ENCODE data around the gene KRT38. TPM values are rescaled to one million over a fixed set of nuclear protein-coding genes. Genes with fewer than 3 reads are reported as not detected.
A peak's percentile ranks its signal among the peaks of the same experiment; 100 is the strongest.

The KRT38 gene
- total RNA-seq, 1 experiment from 2014 or later = not detected

GRCh38 chr17:41421617-41422016 lies 19.2 kb downstream of the KRT38 start:
- ChIA-PET POLR2A (ENCODE audit: unreplicated experiment) (no interaction called here), CTCF (no interaction called here)
- Histone ChIP-seq H3K4me2 (ENCODE audit: low read length) (no peak overlapping the region), H3K9ac (ENCODE audit: low read length) (no peak overlapping the region), H3K9me3 (ENCODE audit: low read length) (no peaks in the 10 kb centered on the region), H3F3A (ENCODE audit: low read length, unreplicated experiment) (no peaks in the 10 kb centered on the region), H4K20me1 (ENCODE audit: low read length) (no peaks in the 10 kb centered on the region), H3K27me3 (ENCODE audit: low read length) (no peaks in the 10 kb centered on the region), H3K4me1 (ENCODE audit: insufficient read depth, low read length) (peaks cover 50% of the 10 kb centered on the region), H3K9me2 (replicated peaks; ENCODE audit: low read length) (no peaks in the 10 kb centered on the region), H3K4me3 (ENCODE audit: low read length) (no peak overlapping the region), H3K79me2 (ENCODE audit: low read length) (no peaks in the 10 kb centered on the region), H2AFZ (ENCODE audit: low read length) (no peak overlapping the region), H3K27ac (ENCODE audit: low read length) (peak overlapping the region; percentile 40), H3K36me3 (ENCODE audit: low read depth, low read length) (no peaks in the 10 kb centered on the region)
- no TSS peak for BruUV-seq (replicated peaks)
- TF ChIP-seq, protein P1, sequence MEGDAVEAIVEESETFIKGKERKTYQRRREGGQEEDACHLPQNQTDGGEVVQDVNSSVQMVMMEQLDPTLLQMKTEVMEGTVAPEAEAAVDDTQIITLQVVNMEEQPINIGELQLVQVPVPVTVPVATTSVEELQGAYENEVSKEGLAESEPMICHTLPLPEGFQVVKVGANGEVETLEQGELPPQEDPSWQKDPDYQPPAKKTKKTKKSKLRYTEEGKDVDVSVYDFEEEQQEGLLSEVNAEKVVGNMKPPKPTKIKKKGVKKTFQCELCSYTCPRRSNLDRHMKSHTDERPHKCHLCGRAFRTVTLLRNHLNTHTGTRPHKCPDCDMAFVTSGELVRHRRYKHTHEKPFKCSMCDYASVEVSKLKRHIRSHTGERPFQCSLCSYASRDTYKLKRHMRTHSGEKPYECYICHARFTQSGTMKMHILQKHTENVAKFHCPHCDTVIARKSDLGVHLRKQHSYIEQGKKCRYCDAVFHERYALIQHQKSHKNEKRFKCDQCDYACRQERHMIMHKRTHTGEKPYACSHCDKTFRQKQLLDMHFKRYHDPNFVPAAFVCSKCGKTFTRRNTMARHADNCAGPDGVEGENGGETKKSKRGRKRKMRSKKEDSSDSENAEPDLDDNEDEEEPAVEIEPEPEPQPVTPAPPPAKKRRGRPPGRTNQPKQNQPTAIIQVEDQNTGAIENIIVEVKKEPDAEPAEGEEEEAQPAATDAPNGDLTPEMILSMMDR (conservative IDR thresholded peaks at IDR 0.05; ENCODE audit: low read depth, low read length) = no peak
- TF ChIP-seq EZH2 (IDR thresholded peaks at IDR 0.05; ENCODE audit: low read length, unreplicated experiment) (no peak), EZH2phosphoT487 (IDR thresholded peaks at IDR 0.05; ENCODE audit: borderline replicate concordance, low read length) (no peak)
- DNase-seq (no peak), ATAC-seq (no peak)
- intact Hi-C loops (cut with micrococcal nuclease) = no loop called here

DNA sequence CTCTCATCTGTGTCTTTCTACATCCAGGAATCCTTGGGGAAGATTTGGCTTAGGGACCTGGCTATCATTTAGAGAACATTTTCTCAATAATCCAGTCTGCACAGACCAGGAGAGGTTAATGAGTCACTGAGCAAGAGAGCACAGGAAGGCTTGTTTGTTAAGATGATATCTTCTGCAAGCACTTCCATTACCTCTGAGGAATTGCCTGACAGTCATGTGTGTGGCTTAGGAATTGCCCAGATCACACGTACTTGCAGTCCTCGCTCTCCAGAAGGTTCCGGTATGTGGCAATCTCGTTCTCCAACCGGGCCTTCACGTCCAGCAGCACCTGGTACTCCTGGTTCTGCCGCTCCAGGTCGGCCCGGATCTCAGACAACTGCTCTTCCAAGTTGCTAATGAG lies 19.7 kb downstream of the KRT38 start:
- H3K4me3 ChIP-seq (ENCODE audit: low read length) = no peak overlapping the region
- DNase-seq (peak; percentile 71), ATAC-seq (peak; percentile 61)
- peaks cover 50% of the 10 kb centered on the region for H3K4me1 ChIP-seq (ENCODE audit: insufficient read depth, low read length)
- H3K9me2 ChIP-seq (replicated peaks; ENCODE audit: low read length) = no peaks in the 10 kb centered on the region
- no peaks in the 10 kb centered on the region for H3K27me3 ChIP-seq (ENCODE audit: low read length)
- no peaks in the 10 kb centered on the region for H3K36me3 ChIP-seq (ENCODE audit: low read depth, low read length)
- intact Hi-C loops (cut with micrococcal nuclease) = no loop called here
- H3K79me2 ChIP-seq (ENCODE audit: low read length) = no peaks in the 10 kb centered on the region
- BruUV-seq (replicated peaks) = no TSS peak
- no peaks in the 10 kb centered on the region for H3K9me3 ChIP-seq (ENCODE audit: low read length)
- TF ChIP-seq EZH2 (IDR thresholded peaks at IDR 0.05; ENCODE audit: low read length, unreplicated experiment) (no peak), EZH2phosphoT487 (IDR thresholded peaks at IDR 0.05; ENCODE audit: borderline replicate concordance, low read length) (no peak)
- TF ChIP-seq, protein P1 (conservative IDR thresholded peaks at IDR 0.05; ENCODE audit: low read depth, low read length) = no peak
- H3F3A ChIP-seq (ENCODE audit: low read length, unreplicated experiment) = no peaks in the 10 kb centered on the region
- ChIA-PET CTCF (no interaction called here), POLR2A (ENCODE audit: unreplicated experiment) (no interaction called here)
- no peaks in the 10 kb centered on the region for H4K20me1 ChIP-seq (ENCODE audit: low read length)
- H2AFZ ChIP-seq (ENCODE audit: low read length) = no peak overlapping the region
- no peak overlapping the region for H3K9ac ChIP-seq (ENCODE audit: low read length)
- H3K27ac ChIP-seq (ENCODE audit: low read length) = peak overlapping the region; percentile 40
- H3K4me2 ChIP-seq (ENCODE audit: low read length) = no peak overlapping the region

DNA sequence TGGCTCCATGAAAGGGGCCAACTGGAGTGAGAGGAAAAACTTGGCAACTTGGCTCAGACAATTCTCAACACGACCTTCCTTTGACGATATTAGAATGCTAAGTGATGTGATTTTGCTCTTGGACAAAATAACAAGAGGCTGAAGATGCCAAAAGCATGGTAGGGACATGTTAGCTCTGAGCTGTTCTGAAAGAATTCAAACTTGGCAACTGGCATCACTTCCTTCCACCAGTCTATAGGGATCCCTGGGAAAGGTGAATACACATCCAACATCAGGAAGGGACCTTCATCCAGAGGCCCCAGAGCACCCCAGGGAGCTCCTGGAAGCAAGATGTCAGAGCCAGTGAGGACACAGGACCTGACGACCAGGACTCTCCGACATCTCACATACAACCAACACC lies 20.6 kb downstream of the KRT38 start:
- no peak overlapping the region for H3K4me2 ChIP-seq (ENCODE audit: low read length)
- H4K20me1 ChIP-seq (ENCODE audit: low read length) = no peaks in the 10 kb centered on the region
- 0 out of 2 replicates have a peak overlapping the region, but pooled peaks have one; percentile 40 for H3K27ac ChIP-seq (ENCODE audit: low read length)
- ATAC-seq (peak; percentile 37; the same call in 1 of the 2 replicates), DNase-seq (peak; percentile 64)
- intact Hi-C loops (cut with micrococcal nuclease) = no loop called here
- BruUV-seq (replicated peaks) = no TSS peak
- H2AFZ ChIP-seq (ENCODE audit: low read length) = no peak overlapping the region
- CTCF ChIA-PET = no interaction called here
- no peaks in the 10 kb centered on the region for H3K27me3 ChIP-seq (ENCODE audit: low read length)
- H3F3A ChIP-seq (ENCODE audit: low read length, unreplicated experiment) = no peaks in the 10 kb centered on the region
- no peak overlapping the region for H3K4me3 ChIP-seq (ENCODE audit: low read length)
- TF ChIP-seq, protein P1 (conservative IDR thresholded peaks at IDR 0.05; ENCODE audit: low read depth, low read length) = no peak
- TF ChIP-seq EZH2 (IDR thresholded peaks at IDR 0.05; ENCODE audit: low read length, unreplicated experiment) = no peak
- TF ChIP-seq EZH2phosphoT487 (IDR thresholded peaks at IDR 0.05; ENCODE audit: borderline replicate concordance, low read length) = no peak
- POLR2A ChIA-PET (ENCODE audit: unreplicated experiment) = no interaction called here
- H3K36me3 ChIP-seq (ENCODE audit: low read depth, low read length) = no peaks in the 10 kb centered on the region
- no peaks in the 10 kb centered on the region for H3K9me3 ChIP-seq (ENCODE audit: low read length)
- H3K4me1 ChIP-seq (ENCODE audit: insufficient read depth, low read length) = peaks cover 50% of the 10 kb centered on the region
- no peaks in the 10 kb centered on the region for H3K9me2 ChIP-seq (replicated peaks; ENCODE audit: low read length)
- no peaks in the 10 kb centered on the region for H3K79me2 ChIP-seq (ENCODE audit: low read length)
- H3K9ac ChIP-seq (ENCODE audit: low read length) = no peak overlapping the region

Measured in PC-3 (cell line).